CD4-positive, alpha-beta T cell (primary cell): Measurements from ENCODE around the gene BTN1A1. TPM values are rescaled to one million over a fixed set of nuclear protein-coding genes. Genes with fewer than 3 reads are reported as not detected.
"Not testable (repeated sequence)": the region's sequence is repeated elsewhere in the genome, so short reads cannot be mapped to it uniquely, and the experiment has no call there.

Source experiments
- ATAC-seq: fragments of 200-7000 bp; cut with Tn5 transposase; one replicate; pipeline ENCODE4 v1.10.0; 2022; ENCODE audit warnings: mild to moderate bottlenecking; ENCODE audit not compliant: poor library complexity
- CTCF ChIA-PET: fragments of 350-600 bp; sonication (Branson Sonifier 250); formaldehyde crosslinking; loops from one replicate; lab custom pipeline; 2021; ENCODE audit warnings: antibody characterized with exemption, inconsistent platforms; lab: Charles Lee
- POLR2A ChIA-PET: fragments of 350-600 bp; sonication (Branson Sonifier 250); formaldehyde crosslinking; loops from one replicate; lab custom pipeline; 2021; ENCODE audit warnings: antibody characterized with exemption, inconsistent platforms; lab: Charles Lee
- DNase-seq, 14 experiments: peaks; one replicate each; pipeline ENCODE4 v3.0.0-alpha.2; 2013 to 2020; ENCODE audit warnings: mixed read lengths in 2 of 14
- H3K27ac ChIP-seq, 2 donors: one replicate each; pipeline versions ENCODE4 v1.5.1 to v1.7.0; 2013; ENCODE audit warnings: low read length in 2 of 2, low read depth in 1 of 2, mild to moderate bottlenecking in 1 of 2
- H3K27me3 ChIP-seq, 2 experiments: 1 replicate in 1 of 2; 2 replicates in 1 of 2; pipeline versions ENCODE4 v1.6.1 to v1.7.0; 2013; ENCODE audit warnings: low read length in 2 of 2, control low read depth in 1 of 2, mild to moderate bottlenecking in 1 of 2, moderate library complexity in 1 of 2; ENCODE audit not compliant: insufficient read depth in 2 of 2, control insufficient read depth in 1 of 2
- H3K36me3 ChIP-seq: one replicate; pipeline ENCODE4 v1.6.1; 2013; ENCODE audit warnings: low read length, control low read depth; ENCODE audit not compliant: insufficient read depth
- H3K4me1 ChIP-seq: one replicate; pipeline ENCODE4 v1.6.1; 2013; ENCODE audit warnings: low read length, control low read depth; ENCODE audit not compliant: insufficient read depth
- H3K4me3 ChIP-seq: one replicate; pipeline ENCODE4 v1.5.1; 2013; ENCODE audit warnings: mild to moderate bottlenecking, low read length, moderate library complexity
- H3K9me3 ChIP-seq, 2 experiments: 1 replicate in 1 of 2; 2 replicates in 1 of 2; pipeline versions ENCODE4 v1.6.1 to v1.7.0; 2013; ENCODE audit warnings: low read length in 2 of 2, mild to moderate bottlenecking in 2 of 2, control low read depth in 1 of 2, moderate library complexity in 1 of 2; ENCODE audit not compliant: control insufficient read depth in 1 of 2, insufficient read depth in 1 of 2
- H3K27ac Mint-ChIP-seq: one replicate; pipeline ENCODE4 v1.8.0; 2020; ENCODE audit warnings: mixed read lengths
- H3K27me3 Mint-ChIP-seq: one replicate; pipeline ENCODE4 v1.8.0; 2021; ENCODE audit warnings: mixed read lengths
- H3K36me3 Mint-ChIP-seq: one replicate; pipeline ENCODE4 v1.8.0; 2021; ENCODE audit warnings: low read depth, mixed read lengths
- H3K4me1 Mint-ChIP-seq: one replicate; pipeline ENCODE4 v1.8.0; 2021; ENCODE audit warnings: low read depth, mixed read lengths
- H3K4me3 Mint-ChIP-seq: one replicate; pipeline ENCODE4 v1.8.0; 2020; ENCODE audit warnings: mild to moderate bottlenecking, mixed read lengths
- H3K9me3 Mint-ChIP-seq: one replicate; pipeline ENCODE4 v1.8.0; 2020; ENCODE audit warnings: mixed read lengths
- CTCF ChIP-seq: fragments of 200-600 bp; IDR thresholded peaks from one replicate; pipeline ENCODE4 v1.8.0; 2022; ENCODE audit warnings: antibody characterized with exemption, mild to moderate bottlenecking
- intact Hi-C, 2 experiments: fragments of 100-400 bp; cut with DNase I in 1 of 2; cut with micrococcal nuclease in 1 of 2; formaldehyde crosslinking; loops; one replicate each; pipeline versions ENCODE4 v1.15.1 to v1.9.0; 2023 to 2025; cut with DNase I, micrococcal nuclease
- total RNA-seq, 174 experiments: library from RNA in 2 of 174; stranded (reverse) in 2 of 174; gene quantifications; one replicate each; pipeline ENCODE4 v1.2.3 and lab custom pipeline; 2021 to 2026

Gene BTN1A1
- total RNA-seq, 2 experiments from 2014 or later = not detected

- Mint-ChIP-seq H3K9me3 (no peaks in the 10 kb centered on the region), H3K27me3 (no peaks in the 10 kb centered on the region), H3K36me3 (peaks cover 55% of the 10 kb centered on the region), H3K27ac (peak overlapping the region; percentile 35), H3K4me1 (peaks cover 33% of the 10 kb centered on the region), H3K4me3 (peak overlapping the region; percentile 42)
- H3K36me3 ChIP-seq = peaks cover 29% of the 10 kb centered on the region
- H3K27me3 ChIP-seq = no peaks in the 10 kb centered on the region
- CTCF ChIA-PET = interaction anchor here (0.7 to 1.0 kb wide), 4 partner anchors 7 to 29 kb away, joined by 4 to 6 read pairs (median 4); no protein-coding TSS in a partner anchor
- ATAC-seq = peak; percentile 79
- DNase-seq = peak in 3 of 14 experiments; percentile 35 to 46 (median 44)
- H3K4me1 ChIP-seq = peaks cover 24% of the 10 kb centered on the region
- no peak overlapping the region for H3K27ac ChIP-seq
- POLR2A ChIA-PET = no interaction called here
- TF ChIP-seq CTCF = peak; percentile 25
- H3K9me3 ChIP-seq = no peaks in the 10 kb centered on the region
- intact Hi-C loops = loop anchor here in 1 of 2 experiments (2.0 kb wide), 1 partner anchor 203 kb away; no protein-coding TSS in a partner anchor
- no peak overlapping the region for H3K4me3 ChIP-seq
Observed at GRCh38 chr6:26543953-26544352, 43.9 kb downstream of the BTN1A1 start.

- no peak for TF ChIP-seq CTCF
- H3K27me3 Mint-ChIP-seq = no peaks in the 10 kb centered on the region
- H3K36me3 ChIP-seq = peaks cover 29% of the 10 kb centered on the region
- H3K36me3 Mint-ChIP-seq = peaks cover 52% of the 10 kb centered on the region
- ATAC-seq = no peak
- H3K4me1 ChIP-seq = peaks cover 19% of the 10 kb centered on the region
- H3K4me1 Mint-ChIP-seq = peaks cover 29% of the 10 kb centered on the region
- no peaks in the 10 kb centered on the region for H3K9me3 ChIP-seq
- no peak overlapping the region for H3K27ac Mint-ChIP-seq
- POLR2A ChIA-PET = interaction anchor here (1.2 kb wide), 1 partner anchor 10 kb away, joined by 3 read pairs; no protein-coding TSS in a partner anchor
- CTCF ChIA-PET = interaction anchor here (1.0 kb wide), 1 partner anchor 11 kb away, joined by 4 read pairs; no protein-coding TSS in a partner anchor
- no peaks in the 10 kb centered on the region for H3K27me3 ChIP-seq
- no peak overlapping the region for H3K27ac ChIP-seq
- no peaks in the 10 kb centered on the region for H3K9me3 Mint-ChIP-seq
- DNase-seq = no peak
- no peak overlapping the region for H3K4me3 Mint-ChIP-seq
- H3K4me3 ChIP-seq = no peak overlapping the region
- intact Hi-C loops = loop anchor here in 1 of 2 experiments (2.0 kb wide), 1 partner anchor 204 kb away; no protein-coding TSS in a partner anchor
Observed at GRCh38 chr6:26544473-26544872, 44.4 kb downstream of the BTN1A1 start.

GRCh38 chr6:26545627-26546026 is 45.5 kb downstream of the BTN1A1 start:
- no peak for ATAC-seq
- H3K36me3 ChIP-seq = peaks cover 26% of the 10 kb centered on the region
- H3K4me3 ChIP-seq = no peak overlapping the region
- no peak overlapping the region for H3K4me3 Mint-ChIP-seq
- peak in 2 of 14 experiments; percentile 36 to 46 for DNase-seq
- H3K27me3 ChIP-seq = no peaks in the 10 kb centered on the region
- H3K27me3 Mint-ChIP-seq = no peaks in the 10 kb centered on the region
- no peaks in the 10 kb centered on the region for H3K9me3 Mint-ChIP-seq
- peaks cover 26% of the 10 kb centered on the region for H3K4me1 Mint-ChIP-seq
- no peaks in the 10 kb centered on the region for H3K9me3 ChIP-seq
- TF ChIP-seq CTCF = no peak
- H3K27ac ChIP-seq = no peak overlapping the region
- H3K4me1 ChIP-seq = peaks cover 17% of the 10 kb centered on the region
- intact Hi-C loops = loop anchor here in 1 of 2 experiments (2.0 kb wide), 1 partner anchor 205 kb away; no protein-coding TSS in a partner anchor
- POLR2A ChIA-PET = interaction anchor here (1.2 to 2.8 kb wide), 2 partner anchors 8 kb away, joined by 3 to 14 read pairs; partner anchors contain the start of gene HMGN4
- peaks cover 50% of the 10 kb centered on the region for H3K36me3 Mint-ChIP-seq
- CTCF ChIA-PET = no interaction called here
- no peak overlapping the region for H3K27ac Mint-ChIP-seq

GRCh38 chr6:26547363-26547762 is 47.3 kb downstream of the BTN1A1 start:
- H3K27ac ChIP-seq, H3K4me3 Mint-ChIP-seq, H3K4me3 ChIP-seq, H3K27me3 ChIP-seq, DNase-seq, H3K27ac Mint-ChIP-seq, H3K9me3 ChIP-seq, ATAC-seq, intact Hi-C loops, H3K9me3 Mint-ChIP-seq, H3K27me3 Mint-ChIP-seq: not testable (repeated sequence)
- ChIA-PET CTCF (interaction anchor here (0.8 to 2.4 kb wide), 2 partner anchors 48 to 206 kb away, joined by 3 to 10 read pairs; no protein-coding TSS in a partner anchor), POLR2A (interaction anchor here (0.9 to 2.8 kb wide), 2 partner anchors 10 to 73 kb away, joined by 4 to 14 read pairs; partner anchors contain the start of gene HMGN4)
- H3K36me3 ChIP-seq = peaks cover 24% of the 10 kb centered on the region
- H3K4me1 Mint-ChIP-seq = peaks cover 18% of the 10 kb centered on the region
- peaks cover 40% of the 10 kb centered on the region for H3K36me3 Mint-ChIP-seq
- H3K4me1 ChIP-seq = peaks cover 15% of the 10 kb centered on the region
